ENCODE results near the gene ICAM4. TPM values are rescaled to one million over a fixed set of nuclear protein-coding genes. Genes with fewer than 3 reads are reported as not detected.

Gene ICAM4
- total and polyA plus RNA-seq, 9 of the 15 experiments (the other 6 are each of a cell fraction or from before 2014, with no cell fraction given), result 14.1 to 86.1 (median 29.6) TPM

DNA sequence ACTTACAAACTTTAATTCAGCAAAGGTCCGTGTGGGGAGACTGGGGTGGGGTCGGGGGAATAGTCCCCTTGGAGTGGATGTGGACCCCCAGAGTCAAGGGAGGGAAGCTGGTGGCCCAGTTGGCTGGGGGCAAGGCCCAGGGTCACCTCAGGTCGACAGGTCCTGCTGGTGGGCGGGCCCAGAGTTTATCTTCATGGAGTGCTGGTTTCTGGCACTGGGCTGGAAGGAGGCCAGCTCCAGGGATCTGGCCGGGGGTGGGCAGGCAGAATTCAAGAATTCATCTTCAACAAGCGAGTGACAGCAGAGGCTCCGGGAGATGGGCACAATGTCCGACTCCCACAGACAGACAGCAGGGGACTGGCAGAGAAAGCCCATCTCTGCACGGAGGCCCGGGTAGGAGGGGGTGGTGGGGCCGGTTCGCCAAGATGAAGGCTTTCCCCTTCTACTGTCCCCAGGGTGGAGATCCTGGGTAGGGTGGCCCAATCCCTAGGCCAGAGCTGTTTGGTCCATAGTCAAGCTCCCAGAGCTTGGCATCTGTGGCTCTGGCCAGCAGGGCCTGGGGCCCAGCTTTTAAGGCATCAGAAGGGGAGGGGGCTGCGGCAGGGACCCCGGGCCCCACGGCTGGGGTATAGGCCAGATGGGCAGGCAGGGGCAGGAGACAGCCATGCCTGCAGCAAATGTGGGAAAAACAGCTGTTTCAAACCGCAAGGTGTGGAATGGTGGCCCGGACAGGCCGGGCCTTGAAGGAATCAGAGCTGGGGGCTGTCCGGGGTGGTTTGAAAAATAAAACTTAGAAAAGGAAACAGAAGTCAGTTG lies 29.7 kb downstream of the ICAM4 start (continued):
- no peak for TF ChIP-seq ZBTB26 (CRISPR knock-in tag; IDR thresholded peaks at IDR 0.05)
- no peak for TF ChIP-seq PML (IDR thresholded peaks at IDR 0.05; ENCODE audit: low read length)
- TF ChIP-seq, protein P1, sequence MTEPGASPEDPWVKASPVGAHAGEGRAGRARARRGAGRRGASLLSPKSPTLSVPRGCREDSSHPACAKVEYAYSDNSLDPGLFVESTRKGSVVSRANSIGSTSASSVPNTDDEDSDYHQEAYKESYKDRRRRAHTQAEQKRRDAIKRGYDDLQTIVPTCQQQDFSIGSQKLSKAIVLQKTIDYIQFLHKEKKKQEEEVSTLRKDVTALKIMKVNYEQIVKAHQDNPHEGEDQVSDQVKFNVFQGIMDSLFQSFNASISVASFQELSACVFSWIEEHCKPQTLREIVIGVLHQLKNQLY (CRISPR knock-in tag; conservative IDR thresholded peaks at IDR 0.05), result no peak
- TF ChIP-seq COPS2 (conservative IDR thresholded peaks at IDR 0.05), result no peak
- TF ChIP-seq CC2D1A (IDR thresholded peaks at IDR 0.05), result no peak
- TF ChIP-seq ILK (tag; IDR thresholded peaks at IDR 0.05; ENCODE audit: borderline replicate concordance, low read depth), result no peak
- no peak for TF ChIP-seq HNRNPUL1 (IDR thresholded peaks at IDR 0.05; ENCODE audit: low read length)
- no peak for TF ChIP-seq FOXJ3 (CRISPR knock-in tag; IDR thresholded peaks at IDR 0.05)
- TF ChIP-seq MECOM (CRISPR knock-in tag; IDR thresholded peaks at IDR 0.05), result no peak
- peak; percentile 33; the same call in 1 of the 2 replicates for TF ChIP-seq POLR2A (conservative IDR thresholded peaks at IDR 0.05)
- no peak for TF ChIP-seq STAT5A (IDR thresholded peaks at IDR 0.05; ENCODE audit: borderline replicate concordance, low read length)
- TF ChIP-seq ZNF165 (CRISPR knock-in tag; IDR thresholded peaks at IDR 0.05; ENCODE audit: borderline replicate concordance), result no peak
- TF ChIP-seq POLR2AphosphoS2 (IDR thresholded peaks at IDR 0.05; ENCODE audit: low read length), result peak; percentile 5; the same call in 1 of the 2 replicates
- TF ChIP-seq, protein P2, sequence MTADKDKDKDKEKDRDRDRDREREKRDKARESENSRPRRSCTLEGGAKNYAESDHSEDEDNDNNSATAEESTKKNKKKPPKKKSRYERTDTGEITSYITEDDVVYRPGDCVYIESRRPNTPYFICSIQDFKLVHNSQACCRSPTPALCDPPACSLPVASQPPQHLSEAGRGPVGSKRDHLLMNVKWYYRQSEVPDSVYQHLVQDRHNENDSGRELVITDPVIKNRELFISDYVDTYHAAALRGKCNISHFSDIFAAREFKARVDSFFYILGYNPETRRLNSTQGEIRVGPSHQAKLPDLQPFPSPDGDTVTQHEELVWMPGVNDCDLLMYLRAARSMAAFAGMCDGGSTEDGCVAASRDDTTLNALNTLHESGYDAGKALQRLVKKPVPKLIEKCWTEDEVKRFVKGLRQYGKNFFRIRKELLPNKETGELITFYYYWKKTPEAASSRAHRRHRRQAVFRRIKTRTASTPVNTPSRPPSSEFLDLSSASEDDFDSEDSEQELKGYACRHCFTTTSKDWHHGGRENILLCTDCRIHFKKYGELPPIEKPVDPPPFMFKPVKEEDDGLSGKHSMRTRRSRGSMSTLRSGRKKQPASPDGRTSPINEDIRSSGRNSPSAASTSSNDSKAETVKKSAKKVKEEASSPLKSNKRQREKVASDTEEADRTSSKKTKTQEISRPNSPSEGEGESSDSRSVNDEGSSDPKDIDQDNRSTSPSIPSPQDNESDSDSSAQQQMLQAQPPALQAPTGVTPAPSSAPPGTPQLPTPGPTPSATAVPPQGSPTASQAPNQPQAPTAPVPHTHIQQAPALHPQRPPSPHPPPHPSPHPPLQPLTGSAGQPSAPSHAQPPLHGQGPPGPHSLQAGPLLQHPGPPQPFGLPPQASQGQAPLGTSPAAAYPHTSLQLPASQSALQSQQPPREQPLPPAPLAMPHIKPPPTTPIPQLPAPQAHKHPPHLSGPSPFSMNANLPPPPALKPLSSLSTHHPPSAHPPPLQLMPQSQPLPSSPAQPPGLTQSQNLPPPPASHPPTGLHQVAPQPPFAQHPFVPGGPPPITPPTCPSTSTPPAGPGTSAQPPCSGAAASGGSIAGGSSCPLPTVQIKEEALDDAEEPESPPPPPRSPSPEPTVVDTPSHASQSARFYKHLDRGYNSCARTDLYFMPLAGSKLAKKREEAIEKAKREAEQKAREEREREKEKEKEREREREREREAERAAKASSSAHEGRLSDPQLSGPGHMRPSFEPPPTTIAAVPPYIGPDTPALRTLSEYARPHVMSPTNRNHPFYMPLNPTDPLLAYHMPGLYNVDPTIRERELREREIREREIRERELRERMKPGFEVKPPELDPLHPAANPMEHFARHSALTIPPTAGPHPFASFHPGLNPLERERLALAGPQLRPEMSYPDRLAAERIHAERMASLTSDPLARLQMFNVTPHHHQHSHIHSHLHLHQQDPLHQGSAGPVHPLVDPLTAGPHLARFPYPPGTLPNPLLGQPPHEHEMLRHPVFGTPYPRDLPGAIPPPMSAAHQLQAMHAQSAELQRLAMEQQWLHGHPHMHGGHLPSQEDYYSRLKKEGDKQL (CRISPR knock-in tag; IDR thresholded peaks at IDR 0.05; ENCODE audit: borderline replicate concordance), result no peak
- 0 out of 2 replicates have a peak, but pooled peaks have one; percentile 5 for TF ChIP-seq NR2C1 (IDR thresholded peaks at IDR 0.05)
- TF ChIP-seq NR2C1 (tag; IDR thresholded peaks at IDR 0.05), result no peak
- TF ChIP-seq FOXJ2 (tag; IDR thresholded peaks at IDR 0.05), result no peak
- no peak for TF ChIP-seq PCBP1 (IDR thresholded peaks at IDR 0.05; ENCODE audit: low read depth, low read length, poor library complexity, severe bottlenecking)
- TF ChIP-seq L3MBTL2 (IDR thresholded peaks at IDR 0.05), result no peak
- no peak for TF ChIP-seq SMC3 (conservative IDR thresholded peaks at IDR 0.05; ENCODE audit: insufficient read depth, low read depth, low read length)
- TF ChIP-seq HDAC6 (IDR thresholded peaks at IDR 0.05; ENCODE audit: low read depth, low read length), result no peak
- TF ChIP-seq KAT7 (CRISPR knock-in tag; IDR thresholded peaks at IDR 0.05; ENCODE audit: borderline replicate concordance), result no peak
